ENCODE data around the gene RBM47.

- TF ChIP-seq CTCF (conservative IDR thresholded peaks at IDR 0.05; ENCODE audit: low read depth, low read length) = no peak
- TF ChIP-seq EZH2 (IDR thresholded peaks at IDR 0.05; ENCODE audit: borderline replicate concordance, low read depth, low read length, poor library complexity, severe bottlenecking) = no peak
Measured at GRCh38 chr4:40373636-40374035, 256.0 kb downstream of the RBM47 start.
